Regular cardiac myocyte (primary cell): ENCODE measurements around the gene SEC11C. TPM values are rescaled to one million over a fixed set of nuclear protein-coding genes. Genes with fewer than 3 reads are reported as not detected.

Experiments used
- total RNA-seq: library from RNA; depleted of rRNA; stranded (reverse); fragments of >200 nt; gene quantifications from 2 replicates; pipeline ENCODE4 v1.2.3, GENCODE V29; 2014

The SEC11C gene
- 30.5 and 32.1 TPM in 2 replicates for total RNA-seq

GRCh38 chr18:59139615-59140301, at the start of gene SEC11C:
TSS of gene SEC11C (plus strand) at chr18:59139884. CDS start at chr18:59139949, 65 bp downstream.

Other genes starting within 250 kb of the SEC11C start
- not detected in 2 replicates for gene GRP, start 80.3 kb downstream of the SEC11C start, total RNA-seq
- gene RAX, start 133.6 kb downstream of the SEC11C start, total RNA-seq = not detected in 2 replicates
- gene CPLX4, start 178.8 kb downstream of the SEC11C start, total RNA-seq = not detected in 2 replicates
- 297 and 412 TPM in 2 replicates for gene LMAN1, start 219.4 kb downstream of the SEC11C start, total RNA-seq